ENCODE data around the gene WIPI1.

The WIPI1 gene

GRCh38 chr17:68394608-68395331 is 62.5 kb downstream of the WIPI1 start:
- TF ChIP-seq FOXK2 (IDR thresholded peaks at IDR 0.05) (no peak), SUZ12 (IDR thresholded peaks at IDR 0.05) (no peak), HDGF (IDR thresholded peaks at IDR 0.05; ENCODE audit: borderline replicate concordance) (no peak), FOXA1 (IDR thresholded peaks at IDR 0.05) (no peak), BHLHE40 (IDR thresholded peaks at IDR 0.05; ENCODE audit: borderline replicate concordance) (no peak), ELF4 (IDR thresholded peaks at IDR 0.05) (no peak), L3MBTL2 (conservative IDR thresholded peaks at IDR 0.05) (no peak), TARDBP (IDR thresholded peaks at IDR 0.05) (no peak), LEF1 (IDR thresholded peaks at IDR 0.05; ENCODE audit: borderline replicate concordance) (no peak), ZNF384 (IDR thresholded peaks at IDR 0.05) (no peak), CTBP1 (IDR thresholded peaks at IDR 0.05; ENCODE audit: borderline replicate concordance) (no peak), NFRKB (IDR thresholded peaks at IDR 0.05) (no peak), FOXM1 (IDR thresholded peaks at IDR 0.05; ENCODE audit: borderline replicate concordance) (no peak), PKNOX1 (IDR thresholded peaks at IDR 0.05) (no peak), ARNT (IDR thresholded peaks at IDR 0.05) (no peak), SP1 (IDR thresholded peaks at IDR 0.05) (no peak)
- ChIA-PET POLR2A (no interaction called here), CTCF (interaction anchor here (0.6 kb wide), 1 partner anchor 59 kb away, joined by 7 read pairs; no protein-coding TSS in a partner anchor)
- DNase-seq (ENCODE audit: extremely low spot score), result no peak

GRCh38 chr17:68391561-68392268 is 65.6 kb downstream of the WIPI1 start:
- no peak for TF ChIP-seq SP1 (IDR thresholded peaks at IDR 0.05)
- no peak for TF ChIP-seq ZNF384 (IDR thresholded peaks at IDR 0.05)
- TF ChIP-seq L3MBTL2 (conservative IDR thresholded peaks at IDR 0.05), result no peak
- no peak for TF ChIP-seq ARNT (IDR thresholded peaks at IDR 0.05)
- TF ChIP-seq BHLHE40 (IDR thresholded peaks at IDR 0.05; ENCODE audit: borderline replicate concordance), result no peak
- no peak for TF ChIP-seq CTBP1 (IDR thresholded peaks at IDR 0.05; ENCODE audit: borderline replicate concordance)
- no peak for TF ChIP-seq SUZ12 (IDR thresholded peaks at IDR 0.05)
- no peak for TF ChIP-seq LEF1 (IDR thresholded peaks at IDR 0.05; ENCODE audit: borderline replicate concordance)
- no peak for TF ChIP-seq FOXK2 (IDR thresholded peaks at IDR 0.05)
- TF ChIP-seq NFRKB (IDR thresholded peaks at IDR 0.05), result no peak
- TF ChIP-seq PKNOX1 (IDR thresholded peaks at IDR 0.05), result no peak
- no peak for TF ChIP-seq FOXM1 (IDR thresholded peaks at IDR 0.05; ENCODE audit: borderline replicate concordance)
- no peak for TF ChIP-seq HDGF (IDR thresholded peaks at IDR 0.05; ENCODE audit: borderline replicate concordance)
- no peak for TF ChIP-seq ELF4 (IDR thresholded peaks at IDR 0.05)
- TF ChIP-seq TARDBP (IDR thresholded peaks at IDR 0.05), result no peak
- TF ChIP-seq FOXA1 (IDR thresholded peaks at IDR 0.05), result no peak
- CTCF ChIA-PET, result interaction anchor here (1.2 kb wide), 1 partner anchor 7 kb away, joined by 3 read pairs; no protein-coding TSS in a partner anchor
- DNase-seq (ENCODE audit: extremely low spot score), result no peak
- POLR2A ChIA-PET, result no interaction called here

- DNase-seq (ENCODE audit: extremely low spot score), result no peak
- no peak for TF ChIP-seq FOXK2 (IDR thresholded peaks at IDR 0.05)
- TF ChIP-seq FOXA1 (IDR thresholded peaks at IDR 0.05), result no peak
- no peak for TF ChIP-seq BHLHE40 (IDR thresholded peaks at IDR 0.05; ENCODE audit: borderline replicate concordance)
- TF ChIP-seq LEF1 (IDR thresholded peaks at IDR 0.05; ENCODE audit: borderline replicate concordance), result no peak
- TF ChIP-seq ELF4 (IDR thresholded peaks at IDR 0.05), result no peak
- no peak for TF ChIP-seq L3MBTL2 (conservative IDR thresholded peaks at IDR 0.05)
- TF ChIP-seq TARDBP (IDR thresholded peaks at IDR 0.05), result no peak
- no peak for TF ChIP-seq FOXM1 (IDR thresholded peaks at IDR 0.05; ENCODE audit: borderline replicate concordance)
- no peak for TF ChIP-seq HDGF (IDR thresholded peaks at IDR 0.05; ENCODE audit: borderline replicate concordance)
- POLR2A ChIA-PET, result no interaction called here
- CTCF ChIA-PET, result interaction anchor here (0.6 to 1.2 kb wide), 2 partner anchors 8 to 11 kb away, joined by 3 read pairs; no protein-coding TSS in a partner anchor
Measured at GRCh38 chr17:68390888-68391545, 66.3 kb downstream of the WIPI1 start.

GRCh38 chr17:68389041-68389440 is 68.3 kb downstream of the WIPI1 start:
- no peak for DNase-seq (ENCODE audit: extremely low spot score)
- ChIA-PET CTCF (no interaction called here), POLR2A (interaction anchor here (1.1 kb wide), 1 partner anchor 98 kb away, joined by 3 read pairs; the partner anchor contains the start of genes ARSG and SLC16A6)
- no peak for TF ChIP-seq ZNF384 (IDR thresholded peaks at IDR 0.05)
- no peak for TF ChIP-seq SUZ12 (IDR thresholded peaks at IDR 0.05)
- no peak for TF ChIP-seq LEF1 (IDR thresholded peaks at IDR 0.05; ENCODE audit: borderline replicate concordance)
- TF ChIP-seq L3MBTL2 (conservative IDR thresholded peaks at IDR 0.05), result no peak
- TF ChIP-seq BHLHE40 (IDR thresholded peaks at IDR 0.05; ENCODE audit: borderline replicate concordance), result no peak
- TF ChIP-seq HDGF (IDR thresholded peaks at IDR 0.05; ENCODE audit: borderline replicate concordance), result no peak
- no peak for TF ChIP-seq SP1 (IDR thresholded peaks at IDR 0.05)
- TF ChIP-seq ELF4 (IDR thresholded peaks at IDR 0.05), result no peak
- TF ChIP-seq ARNT (IDR thresholded peaks at IDR 0.05), result no peak

- no peak for TF ChIP-seq FOXA1 (IDR thresholded peaks at IDR 0.05)
- no peak for TF ChIP-seq NFRKB (IDR thresholded peaks at IDR 0.05)
- no peak for TF ChIP-seq LEF1 (IDR thresholded peaks at IDR 0.05; ENCODE audit: borderline replicate concordance)
- TF ChIP-seq CTBP1 (IDR thresholded peaks at IDR 0.05; ENCODE audit: borderline replicate concordance), result no peak
- no peak for TF ChIP-seq L3MBTL2 (conservative IDR thresholded peaks at IDR 0.05)
- no peak for TF ChIP-seq SUZ12 (IDR thresholded peaks at IDR 0.05)
- TF ChIP-seq PKNOX1 (IDR thresholded peaks at IDR 0.05), result no peak
- ChIA-PET POLR2A (interaction anchor here (1.1 to 1.8 kb wide), 2 partner anchors 11 to 96 kb away, joined by 3 to 5 read pairs; partner anchors contain the start of genes ARSG and SLC16A6), CTCF (interaction anchor here (0.7 to 1.3 kb wide), 2 partner anchors 11 to 66 kb away, joined by 3 to 6 read pairs; no protein-coding TSS in a partner anchor)
- DNase-seq (ENCODE audit: extremely low spot score), result no peak
Measured at GRCh38 chr17:68387435-68388218, 69.7 kb downstream of the WIPI1 start.

Data from HEK293T (cell line).